ENCODE measurements around the gene SHOC2. TPM values are rescaled to one million over a fixed set of nuclear protein-coding genes. Genes with fewer than 3 reads are reported as not detected.

Gene SHOC2
- total and polyA plus RNA-seq, 2 of the 8 experiments (the other 6 are each of a cell fraction or from before 2014, with no cell fraction given), result 7.6 to 28.2 TPM

DNA sequence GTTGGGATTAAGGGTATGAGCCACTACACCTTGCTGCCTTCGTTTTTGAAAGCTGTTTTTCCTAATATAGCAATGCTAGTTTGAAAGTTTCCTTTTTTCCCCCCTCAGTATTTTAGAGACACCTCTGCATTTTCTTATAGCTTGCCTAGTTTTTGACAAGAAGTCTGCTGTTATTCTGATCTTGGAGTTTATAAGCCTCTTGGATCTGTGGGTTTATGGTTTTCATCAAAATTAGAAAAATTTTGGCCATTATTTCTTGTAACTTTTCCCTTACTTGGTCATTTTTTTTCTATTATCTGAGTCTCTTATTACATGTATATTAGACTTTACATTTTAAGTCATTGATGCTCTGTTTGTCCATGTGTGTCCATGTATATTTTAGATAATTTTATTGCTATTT, 57.2 kb downstream of the SHOC2 start:
- Histone ChIP-seq H3K4me1 (replicated peaks in 1 of 4; ENCODE audit: control insufficient read depth in 3 of 4, insufficient read depth in 4 of 4, low read length in 3 of 4) (no peaks in the 10 kb centered on the region), H3K56ac (replicated peaks; ENCODE audit: insufficient read length, low read depth, low read length) (no peak overlapping the region), H4K8ac (ENCODE audit: extremely low read depth, insufficient read depth, low read length) (no peak overlapping the region), H3K4me3 (ENCODE audit: extremely low read depth in 1 of 4, insufficient read depth in 2 of 4, low read depth in 3 of 4, low read length in 4 of 4) (no peak overlapping the region), H3K9me3 (ENCODE audit: insufficient read depth in 2 of 2, low read depth in 1 of 2, low read length in 1 of 2) (no peaks in the 10 kb centered on the region), H3K4me2 (ENCODE audit: insufficient read depth in 1 of 2, low read depth in 2 of 2, low read length in 2 of 2) (no peak overlapping the region), H2BK20ac (ENCODE audit: low read length) (no peak overlapping the region), H2AK5ac (ENCODE audit: low read depth, low read length) (no peak overlapping the region), H3K36me3 (ENCODE audit: control insufficient read depth in 2 of 4, insufficient read depth in 4 of 4, low read length in 3 of 4) (peaks cover 0 to 2% (median 0%) of the 10 kb centered on the region in 4 experiments; a peak in 1 of 8 replicates), H2AFZ (ENCODE audit: low read length) (no peak overlapping the region), H3K23ac (ENCODE audit: insufficient read length) (no peak overlapping the region), H4K20me1 (replicated peaks in 1 of 2; ENCODE audit: control insufficient read depth in 1 of 2, insufficient read depth in 2 of 2, low read length in 2 of 2) (no peaks in the 10 kb centered on the region), H3K18ac (ENCODE audit: extremely low read depth, low read length) (no peak overlapping the region), H3K9ac (replicated peaks in 1 of 4; ENCODE audit: extremely low read depth in 1 of 4, low read depth in 3 of 4, low read length in 3 of 4) (no peak overlapping the region), H2BK15ac (ENCODE audit: low read length) (no peak overlapping the region), H2BK120ac (replicated peaks; ENCODE audit: low read depth, low read length) (no peak overlapping the region), H3K79me1 (ENCODE audit: low read depth, low read length) (peaks cover 10% of the 10 kb centered on the region), H3K27me3 (replicated peaks in 1 of 4; ENCODE audit: control insufficient read depth in 3 of 4, extremely low read depth in 1 of 4, insufficient read depth in 3 of 4, low read length in 3 of 4) (no peaks in the 10 kb centered on the region), H2BK5ac (ENCODE audit: low read depth, low read length) (no peak overlapping the region), H3K27ac (ENCODE audit: low read depth, low read length) (no peak overlapping the region), H4K91ac (replicated peaks; ENCODE audit: insufficient read length, low read length) (no peak overlapping the region), H3K79me2 (ENCODE audit: control insufficient read depth in 1 of 2, insufficient read depth in 2 of 2, low read length in 2 of 2) (peaks cover 0 to 72% of the 10 kb centered on the region in 2 experiments; a peak in 2 of 4 replicates), H2BK12ac (ENCODE audit: low read depth, low read length) (no peak overlapping the region), H3K14ac (ENCODE audit: insufficient read length) (no peak overlapping the region), H3K23me2 (ENCODE audit: low read depth, low read length) (no peaks in the 10 kb centered on the region), H4K5ac (ENCODE audit: insufficient read length, low read depth, low read length) (no peak overlapping the region), H3K4ac (replicated peaks; ENCODE audit: insufficient read length, low read depth, low read length) (no peak overlapping the region)
- no peak for TF ChIP-seq SUZ12 (IDR thresholded peaks at IDR 0.05; ENCODE audit: low read length)
- TF ChIP-seq TAF7 (optimal IDR thresholded peaks at IDR 0.05; ENCODE audit: borderline replicate concordance, low read depth, low read length), result no peak
- TF ChIP-seq CBX5 (IDR thresholded peaks at IDR 0.05; ENCODE audit: low read depth, low read length), result no peak
- no peak for TF ChIP-seq GABPA (IDR thresholded peaks at IDR 0.05; ENCODE audit: borderline replicate concordance, insufficient read depth, low read length)
- TF ChIP-seq RAD21 (IDR thresholded peaks at IDR 0.05 in 1 of 2, conservative IDR thresholded peaks at IDR 0.05 in 1 of 2; ENCODE audit: low read depth in 2 of 2, low read length in 2 of 2), result no peak
- no peak for TF ChIP-seq ZNF274 (IDR thresholded peaks at IDR 0.05; ENCODE audit: borderline replicate concordance, extremely low read depth, low read length)
- no peak for TF ChIP-seq HDAC2 (IDR thresholded peaks at IDR 0.05; ENCODE audit: borderline replicate concordance in 1 of 2, low read depth in 2 of 2, low read length in 2 of 2)
- no peak for TF ChIP-seq BACH1 (IDR thresholded peaks at IDR 0.05; ENCODE audit: low read length)
- TF ChIP-seq, protein P1, sequence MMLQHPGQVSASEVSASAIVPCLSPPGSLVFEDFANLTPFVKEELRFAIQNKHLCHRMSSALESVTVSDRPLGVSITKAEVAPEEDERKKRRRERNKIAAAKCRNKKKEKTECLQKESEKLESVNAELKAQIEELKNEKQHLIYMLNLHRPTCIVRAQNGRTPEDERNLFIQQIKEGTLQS (IDR thresholded peaks at IDR 0.05; ENCODE audit: insufficient read depth, low read depth, low read length), result no peak
- no peak for TF ChIP-seq KDM1A (IDR thresholded peaks at IDR 0.05; ENCODE audit: borderline replicate concordance, low read length)
- no peak for TF ChIP-seq SP1 (IDR thresholded peaks at IDR 0.05; ENCODE audit: low read depth, low read length)
- DNase-seq (ENCODE audit: low read depth in 1 of 2, low spot score in 2 of 2) (no peak), FAIRE-seq (no peak)
- WGBS, 2 experiments (ENCODE audit: extremely low coverage in 1 of 2, insufficient coverage in 1 of 2, insufficient read length in 1 of 2, insufficient replicate concordance in 2 of 2, low coverage in 1 of 2, low lambda C conversion rate in 2 of 2, missing lambda C conversion rate in 1 of 2), result 92% methylated on average over 1 of the region's 1 CpG; no CpG with 5 or more reads in 1 of the 2 experiments
- ChIA-PET POLR2A (ENCODE audit: partially characterized antibody) (no interaction called here), CTCF (ENCODE audit: partially characterized antibody) (interaction anchor here (1.0 to 1.5 kb wide), 3 partner anchors 16 to 101 kb away, joined by 3 read pairs; no protein-coding TSS in a partner anchor)

Measured in H1 (cell line).